Measurements from ENCODE around the gene SLC19A3.

Gene SLC19A3

GRCh38 chr2:227717687-227718567, at the start of gene SLC19A3:
Gene SLC19A3 (minus strand): TSS chr2:227718028. CDS start chr2:227702318, 15,710 bp downstream.
- no peaks in the 10 kb centered on the region for H3K36me3 ChIP-seq (ENCODE audit: control insufficient read depth in 2 of 2, insufficient read depth in 1 of 2, low read length in 2 of 2)
- H3K4me3 ChIP-seq (ENCODE audit: low read depth, low read length), result peak within 1 kb of the TSS; percentile 12
- H3K4me1 ChIP-seq (ENCODE audit: control insufficient read depth, insufficient read depth, low read length), result no peaks in the 10 kb centered on the region
- no peak within 1 kb of the TSS for H3K27ac ChIP-seq (ENCODE audit: extremely low read depth, low read depth, low read length)
- TF ChIP-seq ZNF610 (tag by site-specific recombination; IDR thresholded peaks at IDR 0.05; ENCODE audit: borderline replicate concordance) (no peak), KLF8 (tag by site-specific recombination; IDR thresholded peaks at IDR 0.05) (no peak), ZNF391 (tag by site-specific recombination; IDR thresholded peaks at IDR 0.05; ENCODE audit: borderline replicate concordance, low read depth) (no peak), SP3 (tag by site-specific recombination; IDR thresholded peaks at IDR 0.05) (0 out of 2 replicates have a peak, but pooled peaks have one; percentile 24), KLF9 (tag by site-specific recombination; IDR thresholded peaks at IDR 0.05; ENCODE audit: low read depth) (peak; percentile 71), GFI1B (tag by site-specific recombination; IDR thresholded peaks at IDR 0.05) (no peak), ZNF623 (tag by site-specific recombination; IDR thresholded peaks at IDR 0.05) (no peak), ZNF664 (tag by site-specific recombination; IDR thresholded peaks at IDR 0.05) (no peak), ZNF701 (tag by site-specific recombination; IDR thresholded peaks at IDR 0.05) (no peak)
- TF ChIP-seq, protein P1, sequence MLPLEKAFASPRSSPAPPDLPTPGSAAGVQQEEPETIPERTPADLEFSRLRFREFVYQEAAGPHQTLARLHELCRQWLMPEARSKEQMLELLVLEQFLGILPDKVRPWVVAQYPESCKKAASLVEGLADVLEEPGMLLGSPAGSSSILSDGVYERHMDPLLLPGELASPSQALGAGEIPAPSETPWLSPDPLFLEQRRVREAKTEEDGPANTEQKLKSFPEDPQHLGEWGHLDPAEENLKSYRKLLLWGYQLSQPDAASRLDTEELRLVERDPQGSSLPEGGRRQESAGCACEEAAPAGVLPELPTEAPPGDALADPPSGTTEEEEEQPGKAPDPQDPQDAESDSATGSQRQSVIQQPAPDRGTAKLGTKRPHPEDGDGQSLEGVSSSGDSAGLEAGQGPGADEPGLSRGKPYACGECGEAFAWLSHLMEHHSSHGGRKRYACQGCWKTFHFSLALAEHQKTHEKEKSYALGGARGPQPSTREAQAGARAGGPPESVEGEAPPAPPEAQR (tag by site-specific recombination; IDR thresholded peaks at IDR 0.05), result no peak
- H3K9me3 ChIP-seq (ENCODE audit: control insufficient read depth, insufficient read depth, low read depth, low read length), result no peaks in the 10 kb centered on the region
- CTCF ChIA-PET, result no interaction called here
- POLR2A ChIA-PET, result no interaction called here

- Histone ChIP-seq H3K4me1 (ENCODE audit: control insufficient read depth, insufficient read depth, low read length) (0 out of 2 replicates have a peak, but pooled peaks cover 2% of the 10 kb centered on the region), H3K36me3 (ENCODE audit: control insufficient read depth in 2 of 2, insufficient read depth in 1 of 2, low read length in 2 of 2) (no peaks in the 10 kb centered on the region), H3K9me3 (ENCODE audit: control insufficient read depth, insufficient read depth, low read depth, low read length) (no peaks in the 10 kb centered on the region), H3K4me3 (ENCODE audit: low read depth, low read length) (no peak overlapping the region), H3K27ac (ENCODE audit: extremely low read depth, low read depth, low read length) (no peak overlapping the region)
- ChIA-PET CTCF (interaction anchor here (0.6 to 7.6 kb wide), 54 partner anchors 10 to 635 kb away, joined by 3 to 125 read pairs (median 4); partner anchors contain the start of gene AGFG1), POLR2A (interaction anchor here (1.0 kb wide), 1 partner anchor 108 kb away, joined by 5 read pairs; no protein-coding TSS in a partner anchor)
- TF ChIP-seq ZNF654 (tag by site-specific recombination; IDR thresholded peaks at IDR 0.05; ENCODE audit: low read depth) (peak; percentile 77), ZNF558 (tag by site-specific recombination; IDR thresholded peaks at IDR 0.05) (no peak), IKZF3 (tag by site-specific recombination; IDR thresholded peaks at IDR 0.05) (peak; percentile 48; the same call in 1 of the 2 replicates), ZFP37 (tag by site-specific recombination; IDR thresholded peaks at IDR 0.05) (peak; percentile 47; the same call in 1 of the 2 replicates), ZNF184 (tag by site-specific recombination; IDR thresholded peaks at IDR 0.05) (no peak), ZNF692 (tag by site-specific recombination; IDR thresholded peaks at IDR 0.05) (no peak), ZNF146 (tag by site-specific recombination; IDR thresholded peaks at IDR 0.05) (no peak), ZNF792 (tag by site-specific recombination; IDR thresholded peaks at IDR 0.05) (no peak), ZFP41 (tag by site-specific recombination; IDR thresholded peaks at IDR 0.05; ENCODE audit: borderline replicate concordance) (no peak), ZNF121 (tag by site-specific recombination; IDR thresholded peaks at IDR 0.05) (no peak), ZNF2 (tag by site-specific recombination; IDR thresholded peaks at IDR 0.05) (0 out of 2 replicates have a peak, but pooled peaks have one; percentile 39), ZNF398 (tag by site-specific recombination; IDR thresholded peaks at IDR 0.05) (no peak), ZNF561 (tag by site-specific recombination; IDR thresholded peaks at IDR 0.05; ENCODE audit: borderline replicate concordance) (no peak), SCRT1 (tag by site-specific recombination; IDR thresholded peaks at IDR 0.05; ENCODE audit: borderline replicate concordance) (no peak), ZNF660 (tag by site-specific recombination; IDR thresholded peaks at IDR 0.05) (0 out of 2 replicates have a peak, but pooled peaks have one; percentile 26), FEZF1 (tag by site-specific recombination; IDR thresholded peaks at IDR 0.05) (no peak), ZNF560 (tag by site-specific recombination; IDR thresholded peaks at IDR 0.05; ENCODE audit: borderline replicate concordance) (no peak), ZBTB17 (tag by site-specific recombination; IDR thresholded peaks at IDR 0.05) (no peak)
- TF ChIP-seq, protein P2, sequence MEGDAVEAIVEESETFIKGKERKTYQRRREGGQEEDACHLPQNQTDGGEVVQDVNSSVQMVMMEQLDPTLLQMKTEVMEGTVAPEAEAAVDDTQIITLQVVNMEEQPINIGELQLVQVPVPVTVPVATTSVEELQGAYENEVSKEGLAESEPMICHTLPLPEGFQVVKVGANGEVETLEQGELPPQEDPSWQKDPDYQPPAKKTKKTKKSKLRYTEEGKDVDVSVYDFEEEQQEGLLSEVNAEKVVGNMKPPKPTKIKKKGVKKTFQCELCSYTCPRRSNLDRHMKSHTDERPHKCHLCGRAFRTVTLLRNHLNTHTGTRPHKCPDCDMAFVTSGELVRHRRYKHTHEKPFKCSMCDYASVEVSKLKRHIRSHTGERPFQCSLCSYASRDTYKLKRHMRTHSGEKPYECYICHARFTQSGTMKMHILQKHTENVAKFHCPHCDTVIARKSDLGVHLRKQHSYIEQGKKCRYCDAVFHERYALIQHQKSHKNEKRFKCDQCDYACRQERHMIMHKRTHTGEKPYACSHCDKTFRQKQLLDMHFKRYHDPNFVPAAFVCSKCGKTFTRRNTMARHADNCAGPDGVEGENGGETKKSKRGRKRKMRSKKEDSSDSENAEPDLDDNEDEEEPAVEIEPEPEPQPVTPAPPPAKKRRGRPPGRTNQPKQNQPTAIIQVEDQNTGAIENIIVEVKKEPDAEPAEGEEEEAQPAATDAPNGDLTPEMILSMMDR (tag by site-specific recombination; IDR thresholded peaks at IDR 0.05), result peak; percentile 72
Observed at GRCh38 chr2:227766373-227766883, 48.6 kb upstream of the SLC19A3 start.
